Stimulated activated CD8-positive, alpha-beta memory T cell treated with anti-CD3 and anti-CD28 coated beads, Interleukin-12 subunit alpha, Interleukin-12 subunit beta, amount 100 ng/mL, for 24 hours (primary cell): Measurements from ENCODE around the gene RNF150.

ENCODE experiments used
- DNase-seq: peaks from one replicate; pipeline ENCODE4 v3.0.0-alpha.2; 2020; ENCODE audit errors: extremely low read depth

Gene RNF150

GRCh38 chr4:140925417-140925816, 207.9 kb downstream of the RNF150 start:
- DNase-seq, result no peak

GRCh38 chr4:140924761-140925392, 208.4 kb downstream of the RNF150 start:
- no peak for DNase-seq

- no peak for DNase-seq
Measured at GRCh38 chr4:140906993-140907962, 226.0 kb downstream of the RNF150 start.

GRCh38 chr4:140904904-140905303, 228.4 kb downstream of the RNF150 start:
- no peak for DNase-seq

GRCh38 chr4:140903522-140904475, 229.5 kb downstream of the RNF150 start:
- DNase-seq, result no peak

GRCh38 chr4:140901736-140902336, 231.4 kb downstream of the RNF150 start:
- no peak for DNase-seq

GRCh38 chr4:140893939-140894338, 239.3 kb downstream of the RNF150 start:
- no peak for DNase-seq

GRCh38 chr4:140888054-140888453, 245.2 kb downstream of the RNF150 start:
- no peak for DNase-seq

- DNase-seq, result no peak
Measured at GRCh38 chr4:140887467-140887866, 245.8 kb downstream of the RNF150 start.

GRCh38 chr4:140884431-140885058, 248.7 kb downstream of the RNF150 start:
- DNase-seq, result no peak

- no peak for DNase-seq
Measured at GRCh38 chr4:140877781-140878180, 255.5 kb downstream of the RNF150 start.

- DNase-seq, result no peak
Measured at GRCh38 chr4:140876615-140877364, 256.5 kb downstream of the RNF150 start.

- no peak for DNase-seq
Measured at GRCh38 chr4:140875746-140876452, 257.4 kb downstream of the RNF150 start.

- no peak for DNase-seq
Measured at GRCh38 chr4:140874056-140874455, 259.2 kb downstream of the RNF150 start.

- no peak for DNase-seq
Measured at GRCh38 chr4:140871368-140871767, 261.9 kb downstream of the RNF150 start.

GRCh38 chr4:140870427-140870826, 262.8 kb downstream of the RNF150 start:
- no peak for DNase-seq

GRCh38 chr4:140869446-140869845, 263.8 kb downstream of the RNF150 start:
- DNase-seq, result no peak

- no peak for DNase-seq
Measured at GRCh38 chr4:140867356-140867755, 265.9 kb downstream of the RNF150 start.

GRCh38 chr4:140866492-140867005, 266.7 kb downstream of the RNF150 start:
- no peak for DNase-seq
